Astrocyte (in vitro differentiated cells and primary cell): Measurements from ENCODE around the gene STARD3NL. TPM values are rescaled to one million over a fixed set of nuclear protein-coding genes. Genes with fewer than 3 reads are reported as not detected.
A peak's percentile ranks its signal among the peaks of the same experiment; 100 is the strongest.

Experiments used
- DNase-seq: peaks from one replicate; pipeline ENCODE4 v3.0.0-alpha.2; 2010; ENCODE audit warnings: low read depth
- FAIRE-seq: peaks from 2 replicates; lab custom pipeline; 2011; peaks lifted over from hg19 to GRCh38; lab: Jason Lieb, UNC
- H2AFZ ChIP-seq: 2 replicates; pipeline ENCODE4 v1.6.0; 2012; ENCODE audit warnings: low read depth, low read length, inconsistent platforms
- H3K27ac ChIP-seq: 2 replicates; pipeline ENCODE4 v1.5.1; 2011; ENCODE audit warnings: low read depth, low read length, inconsistent platforms
- H3K27me3 ChIP-seq: 2 replicates; pipeline ENCODE4 v1.6.0; 2011; ENCODE audit warnings: low read length, inconsistent platforms; ENCODE audit not compliant: insufficient read depth
- H3K36me3 ChIP-seq: 2 replicates; pipeline ENCODE4 v1.5.1; 2011; ENCODE audit warnings: low read length, inconsistent platforms; ENCODE audit not compliant: insufficient read depth
- H3K4me1 ChIP-seq: 2 replicates; pipeline ENCODE4 v1.5.1; 2011; ENCODE audit warnings: low read length, inconsistent platforms; ENCODE audit not compliant: insufficient read depth
- H3K4me2 ChIP-seq: 2 replicates; pipeline ENCODE4 v1.6.0; 2012; ENCODE audit warnings: low read length, inconsistent platforms
- H3K4me3 ChIP-seq: 2 replicates; pipeline ENCODE4 v1.5.1; 2011; ENCODE audit warnings: low read depth, mild to moderate bottlenecking, low read length, inconsistent platforms; ENCODE audit not compliant: insufficient read depth
- H3K79me2 ChIP-seq: 2 replicates; pipeline ENCODE4 v1.6.0; 2012; ENCODE audit warnings: mild to moderate bottlenecking, low read length, inconsistent platforms; ENCODE audit not compliant: insufficient read depth
- H3K9ac ChIP-seq: 2 replicates; pipeline ENCODE4 v1.6.0; 2012; ENCODE audit warnings: mild to moderate bottlenecking, low read length, inconsistent platforms
- H3K9me3 ChIP-seq: 2 replicates; pipeline ENCODE4 v1.5.1; 2012; ENCODE audit warnings: low read depth, mild to moderate bottlenecking, low read length, inconsistent platforms; ENCODE audit not compliant: insufficient read depth
- H4K20me1 ChIP-seq: 2 replicates; pipeline ENCODE4 v1.6.0; 2012; ENCODE audit warnings: low read length, inconsistent platforms; ENCODE audit not compliant: insufficient read depth
- H3K27ac Mint-ChIP-seq: one replicate; pipeline ENCODE4 v1.8.0; 2021; ENCODE audit warnings: mild to moderate bottlenecking, mixed read lengths; ENCODE audit not compliant: unreplicated experiment
- H3K27me3 Mint-ChIP-seq: one replicate; pipeline ENCODE4 v1.8.0; 2021; ENCODE audit warnings: low read depth, mixed read lengths; ENCODE audit not compliant: unreplicated experiment
- H3K36me3 Mint-ChIP-seq: one replicate; pipeline ENCODE4 v1.8.0; 2021; ENCODE audit warnings: low read depth, mixed read lengths; ENCODE audit not compliant: unreplicated experiment
- H3K4me1 Mint-ChIP-seq: one replicate; pipeline ENCODE4 v1.8.0; 2021; ENCODE audit warnings: low read depth, mixed read lengths; ENCODE audit not compliant: unreplicated experiment
- H3K4me3 Mint-ChIP-seq: one replicate; pipeline ENCODE4 v1.8.0; 2021; ENCODE audit warnings: mild to moderate bottlenecking, moderate library complexity, mixed read lengths; ENCODE audit not compliant: unreplicated experiment
- H3K9me3 Mint-ChIP-seq: one replicate; pipeline ENCODE4 v1.8.0; 2021; ENCODE audit warnings: mild to moderate bottlenecking, mixed read lengths; ENCODE audit not compliant: unreplicated experiment
- CTCF ChIP-seq: IDR thresholded peaks from 2 replicates; pipeline ENCODE4 v1.5.1; 2011; ENCODE audit warnings: low read depth, mild to moderate bottlenecking, inconsistent platforms, low read length, moderate library complexity; ENCODE audit not compliant: insufficient read depth
- EZH2 ChIP-seq: IDR thresholded peaks from 2 replicates; pipeline ENCODE4 v1.6.1; 2012; ENCODE audit warnings: mild to moderate bottlenecking, low read length, inconsistent platforms; ENCODE audit not compliant: insufficient read depth
- total RNA-seq: library from RNA; stranded (reverse); gene quantifications from 2 replicates; pipeline ENCODE4 v1.2.1, GENCODE V29; 2021

The STARD3NL gene
- total RNA-seq, 1 donor from 2014 or later: 85.8 TPM

GRCh38 chr7:38181111-38181510 lies 3.1 kb downstream of the STARD3NL start:
- peaks cover 45% of the 10 kb centered on the region for H4K20me1 ChIP-seq
- H3K4me3 ChIP-seq: no peak overlapping the region
- H3K9ac ChIP-seq: no peak overlapping the region
- H3K79me2 ChIP-seq: peaks cover 77% of the 10 kb centered on the region
- TF ChIP-seq EZH2: no peak
- TF ChIP-seq CTCF: no peak
- H3K4me1 Mint-ChIP-seq: peaks cover 34% of the 10 kb centered on the region
- H3K4me3 Mint-ChIP-seq: peak overlapping the region; percentile 37
- peaks cover 27% of the 10 kb centered on the region for H3K4me1 ChIP-seq
- H3K36me3 Mint-ChIP-seq: peaks cover 4% of the 10 kb centered on the region
- no peaks in the 10 kb centered on the region for H3K27me3 Mint-ChIP-seq
- no peak overlapping the region for H3K27ac ChIP-seq
- H2AFZ ChIP-seq: no peak overlapping the region
- no peaks in the 10 kb centered on the region for H3K36me3 ChIP-seq
- H3K9me3 ChIP-seq: no peaks in the 10 kb centered on the region
- H3K27ac Mint-ChIP-seq: no peak overlapping the region
- H3K4me2 ChIP-seq: no peak overlapping the region
- FAIRE-seq (no peak), DNase-seq (no peak)
- H3K9me3 Mint-ChIP-seq: no peaks in the 10 kb centered on the region
- H3K27me3 ChIP-seq: no peaks in the 10 kb centered on the region

- Histone ChIP-seq H4K20me1 (peaks cover 57% of the 10 kb centered on the region), H3K27me3 (no peaks in the 10 kb centered on the region), H2AFZ (no peak overlapping the region), H3K4me1 (peaks cover 38% of the 10 kb centered on the region), H3K4me3 (no peak overlapping the region), H3K9me3 (no peaks in the 10 kb centered on the region), H3K9ac (no peak overlapping the region), H3K36me3 (no peaks in the 10 kb centered on the region), H3K4me2 (no peak overlapping the region), H3K79me2 (peaks cover 91% of the 10 kb centered on the region), H3K27ac (no peak overlapping the region)
- peaks cover 46% of the 10 kb centered on the region for H3K4me1 Mint-ChIP-seq
- DNase-seq (no peak), FAIRE-seq (no peak)
- no peak overlapping the region for H3K4me3 Mint-ChIP-seq
- TF ChIP-seq EZH2 (no peak), CTCF (no peak)
- H3K9me3 Mint-ChIP-seq: no peaks in the 10 kb centered on the region
- no peak overlapping the region for H3K27ac Mint-ChIP-seq
- H3K27me3 Mint-ChIP-seq: no peaks in the 10 kb centered on the region
- H3K36me3 Mint-ChIP-seq: peaks cover 4% of the 10 kb centered on the region
These were observed 4.4 kb downstream of the STARD3NL start for GRCh38 chr7:38182450-38182849.

DNA sequence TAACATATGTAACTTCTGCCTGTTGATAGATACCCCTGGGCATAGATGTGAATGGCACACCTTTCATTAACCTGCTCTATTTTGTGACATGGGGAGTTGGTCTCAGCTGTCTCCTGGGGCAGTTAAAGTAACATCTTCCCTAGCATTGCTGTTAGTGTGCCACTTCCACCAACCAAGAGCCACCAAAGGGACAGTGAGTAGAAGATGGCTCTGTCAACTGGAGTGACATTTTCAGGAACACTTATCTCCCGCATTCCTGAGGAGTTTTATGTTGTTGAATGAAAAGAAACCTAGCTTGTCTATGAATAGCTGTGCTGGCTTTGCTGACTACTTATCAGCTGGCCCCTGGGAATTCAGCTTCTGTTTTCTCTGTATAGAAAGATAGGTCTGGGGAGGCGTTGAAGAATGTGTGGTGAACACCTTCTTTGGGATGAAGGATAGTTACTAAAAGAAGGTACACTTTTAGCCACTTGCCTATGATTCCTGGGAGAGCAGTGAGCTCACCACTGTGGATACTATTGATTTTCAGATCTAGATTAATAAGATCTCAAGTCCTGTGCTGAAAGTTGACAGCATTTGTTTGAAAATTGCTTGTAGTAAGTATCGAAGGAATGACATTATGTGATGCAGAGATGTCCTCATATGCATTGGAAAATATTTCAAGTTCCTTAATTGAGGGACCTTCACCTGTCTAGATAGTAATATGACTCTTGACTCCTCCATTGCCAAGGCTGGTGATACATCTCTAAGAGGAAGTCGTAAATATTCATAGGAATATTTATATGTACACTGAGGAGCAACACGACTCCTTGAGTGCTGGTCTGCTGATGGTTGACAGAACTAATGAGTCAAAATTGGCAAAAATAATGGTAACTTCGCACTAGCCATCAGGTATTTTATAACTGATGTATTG lies 7.6 kb downstream of the STARD3NL start:
- peaks cover 32% of the 10 kb centered on the region for H3K4me1 ChIP-seq
- FAIRE-seq (no peak), DNase-seq (no peak)
- H3K9me3 ChIP-seq: no peaks in the 10 kb centered on the region
- Mint-ChIP-seq H3K9me3 (no peaks in the 10 kb centered on the region), H3K27ac (peak overlapping the region; percentile 2), H3K4me3 (no peak overlapping the region), H3K36me3 (peaks cover 4% of the 10 kb centered on the region), H3K4me1 (peaks cover 61% of the 10 kb centered on the region), H3K27me3 (no peaks in the 10 kb centered on the region)
- H3K27me3 ChIP-seq: no peaks in the 10 kb centered on the region
- no peak overlapping the region for H2AFZ ChIP-seq
- TF ChIP-seq EZH2 (no peak), CTCF (no peak)
- H3K27ac ChIP-seq: no peak overlapping the region
- no peak overlapping the region for H3K9ac ChIP-seq
- H4K20me1 ChIP-seq: peaks cover 81% of the 10 kb centered on the region
- H3K79me2 ChIP-seq: peaks cover 96% of the 10 kb centered on the region
- no peaks in the 10 kb centered on the region for H3K36me3 ChIP-seq
- H3K4me2 ChIP-seq: peak overlapping the region; percentile 63
- no peak overlapping the region for H3K4me3 ChIP-seq
